Measurements from ENCODE around the gene NR4A2. TPM values are rescaled to one million over a fixed set of nuclear protein-coding genes. Genes with fewer than 3 reads are reported as not detected.

The NR4A2 gene
- total RNA-seq, 4 donors from 2014 or later: 0.76 to 4.4 (median 1.6) TPM

GRCh38 chr2:156333951-156334495, 1.5 kb upstream of the NR4A2 start:
- Histone ChIP-seq H3K27ac (peak overlapping the region; percentile 94 to 98 (median 96)), H3K9me3 (no peaks in the 10 kb centered on the region), H3K4me1 (peaks cover 4 to 6% of the 10 kb centered on the region in 2 donors), H3K4me3 (peak overlapping the region; percentile 67 to 97 (median 77)), H3K36me3 (peaks cover 0 to 6% of the 10 kb centered on the region in 2 donors), H3K27me3 (no peaks in the 10 kb centered on the region)
- ATAC-seq (peak; percentile 16 to 49), DNase-seq (peak; percentile 28 to 63)
- no peak for TF ChIP-seq POLR2A (IDR thresholded peaks at IDR 0.05)
- TF ChIP-seq, protein P1, sequence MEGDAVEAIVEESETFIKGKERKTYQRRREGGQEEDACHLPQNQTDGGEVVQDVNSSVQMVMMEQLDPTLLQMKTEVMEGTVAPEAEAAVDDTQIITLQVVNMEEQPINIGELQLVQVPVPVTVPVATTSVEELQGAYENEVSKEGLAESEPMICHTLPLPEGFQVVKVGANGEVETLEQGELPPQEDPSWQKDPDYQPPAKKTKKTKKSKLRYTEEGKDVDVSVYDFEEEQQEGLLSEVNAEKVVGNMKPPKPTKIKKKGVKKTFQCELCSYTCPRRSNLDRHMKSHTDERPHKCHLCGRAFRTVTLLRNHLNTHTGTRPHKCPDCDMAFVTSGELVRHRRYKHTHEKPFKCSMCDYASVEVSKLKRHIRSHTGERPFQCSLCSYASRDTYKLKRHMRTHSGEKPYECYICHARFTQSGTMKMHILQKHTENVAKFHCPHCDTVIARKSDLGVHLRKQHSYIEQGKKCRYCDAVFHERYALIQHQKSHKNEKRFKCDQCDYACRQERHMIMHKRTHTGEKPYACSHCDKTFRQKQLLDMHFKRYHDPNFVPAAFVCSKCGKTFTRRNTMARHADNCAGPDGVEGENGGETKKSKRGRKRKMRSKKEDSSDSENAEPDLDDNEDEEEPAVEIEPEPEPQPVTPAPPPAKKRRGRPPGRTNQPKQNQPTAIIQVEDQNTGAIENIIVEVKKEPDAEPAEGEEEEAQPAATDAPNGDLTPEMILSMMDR (IDR thresholded peaks at IDR 0.05 in 4 of 5, conservative IDR thresholded peaks at IDR 0.05 in 1 of 5): peak in 1 of 5 experiments; percentile 14
- in situ Hi-C loops (cut with MboI; ENCODE audit: low sequenced_read_pairs in 4 of 4): loop anchor here in 2 of 4 donors (10.0 to 25.0 kb wide), 2 partner anchors 71 to 253 kb away; no protein-coding TSS in a partner anchor
- intact Hi-C loops (cut with DNase I; ENCODE audit: low total_unique reads): loop anchor here (1.0 to 10.0 kb wide), 4 partner anchors 8 to 451 kb away; partner anchors contain the start of gene GPD2

DNA sequence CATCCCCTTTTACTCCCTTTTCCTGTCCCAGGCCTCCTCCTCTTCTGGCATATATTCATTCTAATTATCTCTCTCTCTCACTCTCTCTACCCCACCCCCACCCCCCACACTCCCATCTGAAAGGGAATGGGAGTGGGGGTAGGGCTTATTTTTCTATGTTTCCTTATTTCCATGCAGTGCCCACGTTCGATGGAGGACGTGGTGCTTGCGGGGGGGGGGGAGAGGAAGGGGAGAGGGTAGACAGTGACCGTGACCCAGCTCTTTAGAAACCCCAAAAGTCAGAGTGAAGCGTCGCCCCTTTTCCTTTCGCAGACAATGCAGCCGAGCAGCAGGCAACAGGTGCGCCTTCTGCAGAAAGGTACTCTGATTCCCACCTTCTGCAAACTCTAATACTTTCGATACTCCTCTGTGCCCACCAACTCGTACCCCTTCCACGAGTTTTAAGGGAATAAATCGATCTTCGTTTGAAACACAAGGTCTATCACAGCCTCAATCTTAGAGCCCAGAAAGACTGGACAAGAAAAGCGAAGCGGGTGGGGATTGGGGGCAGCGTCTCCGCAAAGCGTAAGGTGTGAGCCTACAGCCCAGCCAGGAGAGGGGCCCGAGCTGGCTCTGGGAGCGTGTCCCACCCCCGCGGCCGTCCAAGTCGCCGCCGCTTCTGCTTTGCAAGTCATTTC, 891 bp upstream of the NR4A2 start:
- Histone ChIP-seq H3K36me3 (peaks cover 0 to 10% of the 10 kb centered on the region in 2 donors), H3K4me1 (peaks cover 0 to 4% of the 10 kb centered on the region in 2 donors), H3K4me3 (peak overlapping the region; percentile 67 to 97 (median 77)), H3K27ac (peak overlapping the region; percentile 94 to 98 (median 96)), H3K27me3 (no peaks in the 10 kb centered on the region), H3K9me3 (no peaks in the 10 kb centered on the region)
- intact Hi-C loops (cut with DNase I; ENCODE audit: low total_unique reads): loop anchor here (10.0 kb wide), 1 partner anchor 451 kb away; no protein-coding TSS in a partner anchor
- DNase-seq (no peak), ATAC-seq (no peak)
- no peak for TF ChIP-seq POLR2A (IDR thresholded peaks at IDR 0.05)
- TF ChIP-seq, protein P1 (IDR thresholded peaks at IDR 0.05 in 4 of 5, conservative IDR thresholded peaks at IDR 0.05 in 1 of 5): no peak
- in situ Hi-C loops (cut with MboI; ENCODE audit: low sequenced_read_pairs in 4 of 4): loop anchor here in 2 of 4 donors (10.0 to 25.0 kb wide), 2 partner anchors 71 to 254 kb away; no protein-coding TSS in a partner anchor

GRCh38 chr2:156332284-156332533, 312 bp downstream of the NR4A2 start:
- intact Hi-C loops (cut with DNase I; ENCODE audit: low total_unique reads): loop anchor here (10.0 kb wide), 1 partner anchor 453 kb away; no protein-coding TSS in a partner anchor
- peak overlapping the region; percentile 67 to 97 (median 77) for H3K4me3 ChIP-seq
- H3K36me3 ChIP-seq: peaks cover 0 to 22% of the 10 kb centered on the region in 2 donors

DNA sequence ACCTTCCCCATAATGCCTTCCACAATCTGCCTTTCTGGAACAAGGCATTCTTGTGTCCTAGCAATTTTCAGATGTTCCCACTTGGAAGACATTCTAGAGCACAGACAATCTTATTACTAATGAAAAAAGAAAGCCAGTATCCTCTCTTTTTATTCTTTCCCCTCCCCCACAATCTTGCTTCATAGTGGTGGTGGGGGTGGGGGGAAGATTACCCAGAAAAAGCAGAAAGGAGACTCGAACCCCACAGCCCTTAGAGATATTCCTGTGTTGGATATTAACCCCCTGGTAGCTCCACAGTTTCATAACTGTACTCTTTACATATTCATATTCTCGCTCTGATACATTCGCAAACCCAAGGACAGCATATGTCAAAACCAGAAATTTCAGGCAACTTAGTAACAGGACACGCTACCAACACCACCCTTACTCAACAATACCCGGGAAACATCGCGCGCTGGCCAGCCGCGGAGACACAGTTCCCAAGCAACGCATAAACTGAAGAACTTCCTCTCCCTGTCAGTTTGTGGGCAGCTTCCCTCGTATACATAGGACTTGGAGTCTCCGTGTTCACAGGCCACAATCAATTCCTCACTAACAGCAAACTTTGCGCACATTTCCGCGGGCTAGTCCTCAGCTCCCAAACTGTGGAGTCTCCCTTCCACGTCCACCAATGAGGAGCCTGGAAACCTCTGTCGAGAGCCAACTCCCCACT, 793 bp downstream of the NR4A2 start:
- Histone ChIP-seq H3K36me3 (peaks cover 0 to 25% of the 10 kb centered on the region in 2 donors), H3K27me3 (no peaks in the 10 kb centered on the region), H3K4me1 (peaks cover 0 to 4% of the 10 kb centered on the region in 2 donors), H3K9me3 (no peaks in the 10 kb centered on the region), H3K27ac (peak overlapping the region; percentile 94 to 98 (median 96)), H3K4me3 (peak overlapping the region; percentile 67 to 97 (median 77))
- TF ChIP-seq, protein P1 (IDR thresholded peaks at IDR 0.05 in 4 of 5, conservative IDR thresholded peaks at IDR 0.05 in 1 of 5): no peak
- no peak for TF ChIP-seq POLR2A (IDR thresholded peaks at IDR 0.05)
- DNase-seq (peak; percentile 40 to 67), ATAC-seq (peak; percentile 9 to 15)
- intact Hi-C loops (cut with DNase I; ENCODE audit: low total_unique reads): loop anchor here (10.0 kb wide), 1 partner anchor 453 kb away; no protein-coding TSS in a partner anchor
- in situ Hi-C loops (cut with MboI; ENCODE audit: low sequenced_read_pairs in 4 of 4): loop anchor here in 2 of 4 donors (10.0 to 25.0 kb wide), 2 partner anchors 73 to 256 kb away; no protein-coding TSS in a partner anchor

More at GRCh38 chr2:156332284-156332533, 312 bp downstream of the NR4A2 start:
- TF ChIP-seq POLR2A (IDR thresholded peaks at IDR 0.05): no peak
- TF ChIP-seq, protein P1 (IDR thresholded peaks at IDR 0.05 in 4 of 5, conservative IDR thresholded peaks at IDR 0.05 in 1 of 5): no peak
- peak in 1 of 2 donors; percentile 4 for ATAC-seq
- H3K9me3 ChIP-seq: no peaks in the 10 kb centered on the region
- in situ Hi-C loops (cut with MboI; ENCODE audit: low sequenced_read_pairs in 4 of 4): loop anchor here in 2 of 4 donors (10.0 to 25.0 kb wide), 2 partner anchors 73 to 255 kb away; no protein-coding TSS in a partner anchor
- no peak for DNase-seq
- peak overlapping the region; percentile 94 to 98 (median 96) for H3K27ac ChIP-seq
- H3K4me1 ChIP-seq: peaks cover 0 to 4% of the 10 kb centered on the region in 2 donors
- no peaks in the 10 kb centered on the region for H3K27me3 ChIP-seq

Data from gastrocnemius medialis (tissue), 4 donors.